Measurements from ENCODE around the gene ZNF546. TPM values are rescaled to one million over a fixed set of nuclear protein-coding genes. Genes with fewer than 3 reads are reported as not detected.

ZNF546 gene
- total RNA-seq, 2 donors from 2014 or later, result 5.8 to 8.5 TPM

DNA sequence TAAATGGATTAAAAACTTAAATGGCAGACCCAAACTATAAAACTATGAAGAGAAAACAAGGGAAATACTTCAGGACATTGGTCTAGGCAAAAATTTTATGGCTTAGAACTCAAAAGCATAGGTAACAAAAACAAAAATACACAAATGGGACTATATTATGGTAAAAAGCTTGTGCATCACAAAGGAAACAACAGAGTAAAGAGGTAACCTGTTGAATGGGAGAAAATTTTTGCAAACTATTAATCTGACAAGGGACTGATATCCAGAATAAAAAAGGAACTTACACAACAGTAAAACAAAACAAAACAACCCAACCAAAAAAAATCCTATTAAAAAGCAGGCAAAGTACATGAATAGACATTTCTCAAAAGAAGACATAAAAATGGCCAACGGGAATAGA, 9.3 kb upstream of the ZNF546 start:
- H3K4me3 ChIP-seq, result no peak overlapping the region
- DNase-seq (ENCODE audit: low spot score) (no peak), ATAC-seq (ENCODE audit: insufficient number of reproducible peaks, low FRiP score, low read depth) (no peak)
- peaks cover 0 to 8% of the 10 kb centered on the region in 2 donors for H3K4me1 ChIP-seq (ENCODE audit: control insufficient read depth in 1 of 2, low read depth in 2 of 2)
- H3K9me3 ChIP-seq, result peaks cover 20% of the 10 kb centered on the region
- peaks cover 4% of the 10 kb centered on the region for H3K36me3 ChIP-seq
- H3K27ac ChIP-seq, result no peak overlapping the region
- TF ChIP-seq, protein P1, sequence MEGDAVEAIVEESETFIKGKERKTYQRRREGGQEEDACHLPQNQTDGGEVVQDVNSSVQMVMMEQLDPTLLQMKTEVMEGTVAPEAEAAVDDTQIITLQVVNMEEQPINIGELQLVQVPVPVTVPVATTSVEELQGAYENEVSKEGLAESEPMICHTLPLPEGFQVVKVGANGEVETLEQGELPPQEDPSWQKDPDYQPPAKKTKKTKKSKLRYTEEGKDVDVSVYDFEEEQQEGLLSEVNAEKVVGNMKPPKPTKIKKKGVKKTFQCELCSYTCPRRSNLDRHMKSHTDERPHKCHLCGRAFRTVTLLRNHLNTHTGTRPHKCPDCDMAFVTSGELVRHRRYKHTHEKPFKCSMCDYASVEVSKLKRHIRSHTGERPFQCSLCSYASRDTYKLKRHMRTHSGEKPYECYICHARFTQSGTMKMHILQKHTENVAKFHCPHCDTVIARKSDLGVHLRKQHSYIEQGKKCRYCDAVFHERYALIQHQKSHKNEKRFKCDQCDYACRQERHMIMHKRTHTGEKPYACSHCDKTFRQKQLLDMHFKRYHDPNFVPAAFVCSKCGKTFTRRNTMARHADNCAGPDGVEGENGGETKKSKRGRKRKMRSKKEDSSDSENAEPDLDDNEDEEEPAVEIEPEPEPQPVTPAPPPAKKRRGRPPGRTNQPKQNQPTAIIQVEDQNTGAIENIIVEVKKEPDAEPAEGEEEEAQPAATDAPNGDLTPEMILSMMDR (IDR thresholded peaks at IDR 0.05), result no peak
- H3K27me3 ChIP-seq (replicated peaks; ENCODE audit: insufficient read depth), result no peaks in the 10 kb centered on the region

DNA sequence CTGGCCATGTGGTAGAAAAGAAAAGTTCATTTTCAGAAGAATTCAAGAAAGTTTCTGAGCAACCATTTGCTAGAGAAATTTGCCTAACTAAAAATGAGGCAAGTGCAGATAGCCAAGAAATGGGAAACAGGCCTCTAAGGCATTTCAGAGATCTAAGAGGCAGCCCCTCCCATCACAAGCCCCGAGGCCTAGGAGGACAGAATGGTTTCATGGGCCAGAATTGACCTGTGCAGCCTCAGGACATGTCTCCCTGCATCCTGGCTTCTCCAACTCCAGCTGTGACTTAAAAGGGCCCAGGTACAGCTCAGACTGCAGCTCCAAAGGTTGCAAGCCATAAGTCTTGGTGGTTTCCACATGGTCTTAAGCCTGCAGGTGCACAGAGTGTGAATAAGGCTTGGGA, 3.3 kb upstream of the ZNF546 start:
- Histone ChIP-seq H3K36me3 (no peaks in the 10 kb centered on the region), H3K27me3 (replicated peaks; ENCODE audit: insufficient read depth) (no peaks in the 10 kb centered on the region), H3K4me1 (ENCODE audit: control insufficient read depth in 1 of 2, low read depth in 2 of 2) (peaks cover 10 to 34% of the 10 kb centered on the region in 2 donors), H3K27ac (no peak overlapping the region), H3K4me3 (no peak overlapping the region), H3K9me3 (no peaks in the 10 kb centered on the region)
- DNase-seq (ENCODE audit: low spot score), result no peak
- TF ChIP-seq, protein P1 (IDR thresholded peaks at IDR 0.05), result no peak
- no peak for ATAC-seq (ENCODE audit: insufficient number of reproducible peaks, low FRiP score, low read depth)

DNA sequence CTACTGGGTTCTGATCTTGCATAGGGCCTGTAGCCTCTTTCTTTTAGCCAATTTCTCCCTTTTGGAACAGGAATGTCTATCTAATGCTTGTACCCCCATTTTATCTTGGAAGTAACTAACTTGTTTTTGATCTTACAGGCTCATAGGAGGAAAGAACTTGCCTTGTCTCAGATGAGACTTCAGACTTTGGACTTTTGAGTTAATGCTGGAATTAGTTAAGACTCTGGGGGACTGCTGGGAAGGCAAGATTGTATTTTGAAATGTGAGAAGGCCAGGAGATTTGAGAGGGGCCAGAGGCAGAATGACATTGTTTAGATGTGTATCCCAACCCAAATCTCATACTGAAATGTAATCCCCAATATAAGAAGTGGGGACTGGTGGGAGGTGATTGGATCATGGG, 2.5 kb upstream of the ZNF546 start:
- H3K4me1 ChIP-seq (ENCODE audit: control insufficient read depth in 1 of 2, low read depth in 2 of 2), result peaks cover 10 to 34% of the 10 kb centered on the region in 2 donors
- H3K9me3 ChIP-seq, result no peaks in the 10 kb centered on the region
- H3K27ac ChIP-seq, result no peak overlapping the region
- H3K4me3 ChIP-seq, result no peak overlapping the region
- DNase-seq (ENCODE audit: low spot score) (no peak), ATAC-seq (ENCODE audit: insufficient number of reproducible peaks, low FRiP score, low read depth) (no peak)
- TF ChIP-seq, protein P1 (IDR thresholded peaks at IDR 0.05), result no peak
- no peaks in the 10 kb centered on the region for H3K27me3 ChIP-seq (replicated peaks; ENCODE audit: insufficient read depth)
- H3K36me3 ChIP-seq, result no peaks in the 10 kb centered on the region

DNA sequence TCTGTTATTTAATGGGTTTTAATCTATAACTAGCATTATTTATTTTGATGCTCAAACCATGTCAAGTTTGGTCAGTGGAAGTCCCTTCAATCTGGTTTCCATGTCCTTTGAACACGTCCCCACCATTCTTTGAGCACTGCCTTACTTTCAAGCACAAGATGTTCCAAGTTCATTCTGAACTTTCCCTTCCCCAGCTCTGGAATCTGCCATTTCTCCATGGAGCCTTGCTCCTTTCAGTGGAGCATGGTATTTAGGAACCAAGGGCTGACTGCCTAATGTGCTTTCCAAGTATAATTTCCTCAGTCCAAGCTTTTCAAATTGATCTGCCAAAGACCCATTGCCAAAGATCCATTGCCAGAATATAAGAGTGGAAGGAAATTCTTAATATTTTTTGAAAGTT, 1.1 kb upstream of the ZNF546 start:
- DNase-seq (ENCODE audit: low spot score), result no peak
- H3K9me3 ChIP-seq, result no peaks in the 10 kb centered on the region
- H3K4me1 ChIP-seq (ENCODE audit: control insufficient read depth in 1 of 2, low read depth in 2 of 2), result peaks cover 10 to 29% of the 10 kb centered on the region in 2 donors
- TF ChIP-seq, protein P1 (IDR thresholded peaks at IDR 0.05), result no peak
- peak overlapping the region; percentile 81 for H3K4me3 ChIP-seq
- ATAC-seq (ENCODE audit: insufficient number of reproducible peaks, low FRiP score, low read depth), result no peak
- no peak overlapping the region for H3K27ac ChIP-seq
- H3K27me3 ChIP-seq (replicated peaks; ENCODE audit: insufficient read depth), result no peaks in the 10 kb centered on the region
- no peaks in the 10 kb centered on the region for H3K36me3 ChIP-seq

DNA sequence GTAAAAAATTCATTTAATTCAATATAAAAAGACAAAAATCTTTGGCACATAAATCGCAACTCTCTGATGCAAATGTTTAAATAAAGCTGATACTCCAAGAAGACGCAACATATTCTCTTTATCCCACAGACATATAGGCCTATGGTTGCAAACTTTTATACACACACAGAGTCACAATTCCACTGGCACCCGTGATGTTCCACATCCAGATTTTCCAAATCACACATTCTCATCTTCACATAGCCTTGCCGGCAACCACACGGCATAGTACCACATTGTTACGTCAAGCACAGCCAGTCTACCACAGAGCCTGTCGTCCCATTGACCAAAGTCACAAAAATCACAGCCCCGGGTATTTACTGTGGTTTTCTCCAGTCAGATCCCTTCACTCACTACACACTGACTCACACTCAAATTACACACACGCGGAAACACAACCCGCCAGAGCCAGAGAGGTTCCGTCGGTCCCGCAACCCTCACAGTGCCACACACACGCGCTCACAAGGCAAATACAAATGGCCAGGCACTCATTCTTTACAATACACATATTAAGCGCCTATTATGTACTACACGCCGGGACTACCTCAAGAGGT, 546 bp upstream of the ZNF546 start:
- Histone ChIP-seq H3K36me3 (no peaks in the 10 kb centered on the region), H3K27ac (peak overlapping the region; percentile 78 to 89), H3K4me3 (peak overlapping the region; percentile 81), H3K9me3 (no peaks in the 10 kb centered on the region), H3K4me1 (ENCODE audit: control insufficient read depth in 1 of 2, low read depth in 2 of 2) (peaks cover 10 to 26% of the 10 kb centered on the region in 2 donors), H3K27me3 (replicated peaks; ENCODE audit: insufficient read depth) (no peaks in the 10 kb centered on the region)
- no peak for DNase-seq (ENCODE audit: low spot score)
- peak; percentile 25 for ATAC-seq (ENCODE audit: insufficient number of reproducible peaks, low FRiP score, low read depth)
- TF ChIP-seq, protein P1 (IDR thresholded peaks at IDR 0.05), result no peak
